Stomach (tissue), 4 donors: ENCODE measurements around the gene PTPRK.

Experiments
- CTCF ChIP-seq, 7 experiments: fragments of 450-650 bp in 4 of 7; fragments of 200-600 bp in 3 of 7; sonication (generic) in 3 of 7; IDR thresholded peaks; one replicate each; pipeline ENCODE4 v1.5.1; 2016 to 2019; ENCODE audit warnings: antibody characterized with exemption in 7 of 7, control low read depth in 2 of 7, mild to moderate bottlenecking in 1 of 7
- POLR2A ChIP-seq, 4 donors: fragments of 450-650 bp; IDR thresholded peaks; one replicate each; pipeline ENCODE4 v1.6.1; 2016; ENCODE audit warnings: antibody characterized with exemption in 4 of 4, control low read depth in 2 of 4, mild to moderate bottlenecking in 1 of 4, moderate library complexity in 1 of 4

- TF ChIP-seq CTCF (IDR thresholded peaks at IDR 0.05): no peak
- no peak for TF ChIP-seq POLR2A (IDR thresholded peaks at IDR 0.05)
Measured at GRCh38 chr6:128370072-128370471, 150.3 kb downstream of the PTPRK start.
